Left lung (tissue), 10 donors: ENCODE results near the gene JMJD1C. TPM values are rescaled to one million over a fixed set of nuclear protein-coding genes. Genes with fewer than 3 reads are reported as not detected.
"Not testable (repeated sequence)": the region's sequence is repeated elsewhere in the genome, so short reads cannot be mapped to it uniquely, and the experiment has no call there.

Source experiments
- ATAC-seq: fragments of 200-7000 bp; cut with Tn5 transposase; one replicate; pipeline ENCODE4 v1.9.1; 2020; ENCODE audit warnings: moderate library complexity
- DNase-seq, 4 donors: peaks; one replicate each; pipeline ENCODE4 v3.0.0-alpha.2; 2013 to 2020
- H3K27ac ChIP-seq, 2 donors: fragments of 200-600 bp; sonication (generic) in 1 of 2; one replicate each; pipeline versions ENCODE4 v1.5.0 to v1.8.0; 2020 to 2021
- H3K27me3 ChIP-seq, 2 donors: fragments of 200-600 bp; sonication (generic) in 1 of 2; one replicate each; pipeline versions ENCODE4 v1.5.0 to v1.8.0; 2020 to 2021
- H3K36me3 ChIP-seq, 2 donors: fragments of 200-600 bp; sonication (generic) in 1 of 2; one replicate each; pipeline versions ENCODE4 v1.5.0 to v1.8.0; 2020 to 2021
- H3K4me1 ChIP-seq, 2 donors: fragments of 200-600 bp; one replicate each; pipeline ENCODE4 v1.8.0; 2021
- H3K4me3 ChIP-seq, 2 donors: fragments of 200-600 bp; sonication (generic) in 1 of 2; one replicate each; pipeline versions ENCODE4 v1.5.0 to v1.8.0; 2020 to 2021; ENCODE audit warnings: mild to moderate bottlenecking in 1 of 2
- H3K9me3 ChIP-seq, 2 donors: fragments of 200-600 bp; sonication (generic) in 1 of 2; one replicate each; pipeline versions ENCODE4 v1.5.0 to v1.8.0; 2020 to 2021
- intact Hi-C, 2 donors: fragments of 100-400 bp; cut with DNase I; formaldehyde crosslinking; loops; one replicate each; pipeline versions ENCODE4 v1.11.2 to v1.14.2; 2022
- polyA plus RNA-seq, 6 donors: library from polyadenylated mRNA; unstranded; fragments of 120-200 nt; gene quantifications; one replicate each; pipeline ENCODE4 v1.2.1, GENCODE V29; 2013; ENCODE audit not compliant: insufficient read length in 6 of 6
- total RNA-seq, 2 donors: library from RNA; stranded (reverse); fragmentation: NEBNext Ultra II Directional; extraction: Animal tissue kit (Norgen Biotek cat#: 25700); gene quantifications; one replicate each; pipeline ENCODE4 v1.2.1, GENCODE V29; 2021
- TF ChIP-seq, protein P1 (sequence below), 2 donors: fragments of 200-600 bp; sonication (generic) in 1 of 2; IDR thresholded peaks; one replicate each; pipeline versions ENCODE4 v1.5.0 to v1.8.0; 2021; ENCODE audit warnings: antibody characterized with exemption in 2 of 2
- donor health status: DM: no; HTN: yes; CAD: no.
- donor health status: DM: no; HTN: no; CAD: no.

JMJD1C gene
- total and polyA plus RNA-seq, 8 donors = 68.0 to 130 (median 98.6) TPM

DNA sequence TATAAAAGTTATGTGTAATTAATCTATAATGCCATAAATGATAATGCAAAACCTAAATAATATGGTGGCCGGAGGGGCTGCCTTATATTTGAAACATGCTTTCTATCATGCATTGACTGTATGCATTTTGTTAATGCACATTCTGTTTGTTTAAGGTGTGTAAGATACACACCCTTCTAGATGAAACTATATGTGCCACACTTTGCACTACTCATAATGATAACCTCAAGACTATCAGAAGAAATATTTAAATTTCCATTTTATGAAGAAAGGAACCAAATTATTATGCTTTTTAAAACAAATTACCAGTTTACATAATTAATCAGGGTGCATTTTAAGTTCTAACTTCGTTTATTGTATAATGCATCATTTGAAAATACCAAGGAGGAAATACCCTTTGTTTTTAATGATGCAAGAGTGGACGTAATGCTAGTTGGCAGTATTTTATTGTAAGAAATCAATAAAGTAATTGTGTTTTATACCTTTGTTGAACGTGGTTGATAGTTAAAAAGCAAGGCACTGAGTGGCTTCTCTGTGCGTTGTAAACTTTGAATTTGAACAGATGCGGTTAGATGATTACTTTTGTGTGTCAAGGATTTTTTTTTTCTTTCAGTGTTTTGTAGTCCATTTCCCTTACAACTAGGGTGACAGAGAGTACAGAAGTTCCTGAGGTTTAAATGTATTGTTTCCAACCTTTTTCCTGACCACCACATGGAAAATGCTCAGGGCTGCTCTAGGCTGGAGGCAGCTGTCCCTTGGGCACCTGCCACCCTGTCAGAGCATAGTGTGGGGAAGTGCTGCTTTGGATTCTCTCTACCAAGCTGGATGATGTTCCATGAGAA lies 311.0 kb downstream of the JMJD1C start:
- no peak for DNase-seq
- ATAC-seq = no peak
- Histone ChIP-seq H3K27me3 (no peaks in the 10 kb centered on the region), H3K9me3 (no peaks in the 10 kb centered on the region), H3K4me1 (peaks cover 5 to 20% of the 10 kb centered on the region in 2 donors), H3K27ac (peak overlapping the region in 1 of 2 donors; percentile 45), H3K36me3 (peaks cover 0 to 53% of the 10 kb centered on the region in 2 donors), H3K4me3 (no peak overlapping the region)
- intact Hi-C loops = no loop called here
- TF ChIP-seq, protein P1, sequence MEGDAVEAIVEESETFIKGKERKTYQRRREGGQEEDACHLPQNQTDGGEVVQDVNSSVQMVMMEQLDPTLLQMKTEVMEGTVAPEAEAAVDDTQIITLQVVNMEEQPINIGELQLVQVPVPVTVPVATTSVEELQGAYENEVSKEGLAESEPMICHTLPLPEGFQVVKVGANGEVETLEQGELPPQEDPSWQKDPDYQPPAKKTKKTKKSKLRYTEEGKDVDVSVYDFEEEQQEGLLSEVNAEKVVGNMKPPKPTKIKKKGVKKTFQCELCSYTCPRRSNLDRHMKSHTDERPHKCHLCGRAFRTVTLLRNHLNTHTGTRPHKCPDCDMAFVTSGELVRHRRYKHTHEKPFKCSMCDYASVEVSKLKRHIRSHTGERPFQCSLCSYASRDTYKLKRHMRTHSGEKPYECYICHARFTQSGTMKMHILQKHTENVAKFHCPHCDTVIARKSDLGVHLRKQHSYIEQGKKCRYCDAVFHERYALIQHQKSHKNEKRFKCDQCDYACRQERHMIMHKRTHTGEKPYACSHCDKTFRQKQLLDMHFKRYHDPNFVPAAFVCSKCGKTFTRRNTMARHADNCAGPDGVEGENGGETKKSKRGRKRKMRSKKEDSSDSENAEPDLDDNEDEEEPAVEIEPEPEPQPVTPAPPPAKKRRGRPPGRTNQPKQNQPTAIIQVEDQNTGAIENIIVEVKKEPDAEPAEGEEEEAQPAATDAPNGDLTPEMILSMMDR (IDR thresholded peaks at IDR 0.05) = no peak

DNA sequence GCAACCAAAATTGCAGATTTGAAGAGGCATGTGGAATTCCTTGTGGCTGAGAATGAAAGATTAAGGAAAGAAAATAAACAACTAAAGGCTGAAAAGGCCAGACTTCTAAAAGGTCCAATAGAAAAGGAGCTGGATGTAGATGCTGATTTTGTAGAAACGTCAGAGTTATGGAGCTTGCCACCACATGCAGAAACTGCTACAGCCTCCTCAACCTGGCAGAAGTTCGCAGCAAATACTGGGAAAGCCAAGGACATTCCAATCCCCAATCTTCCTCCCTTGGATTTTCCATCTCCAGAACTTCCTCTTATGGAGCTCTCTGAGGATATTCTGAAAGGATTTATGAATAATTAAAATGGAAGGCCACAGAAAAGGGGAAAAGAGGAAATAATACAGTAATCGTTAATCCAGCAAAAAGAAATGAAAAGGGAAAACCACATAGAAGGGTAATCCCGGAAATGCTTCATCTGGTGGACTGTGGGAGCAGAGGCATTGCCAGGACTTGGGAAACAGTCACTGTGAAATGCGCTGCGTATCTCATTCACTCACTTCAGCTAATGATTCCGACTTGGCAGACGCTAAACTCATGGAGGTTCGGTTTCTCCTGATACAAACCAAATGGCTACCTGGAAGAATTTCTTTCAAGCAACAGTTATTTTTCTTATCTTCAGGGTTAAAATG lies 311.8 kb downstream of the JMJD1C start:
- H3K27me3 ChIP-seq, ATAC-seq, intact Hi-C loops, H3K9me3 ChIP-seq, DNase-seq, H3K4me3 ChIP-seq, H3K27ac ChIP-seq: not testable (repeated sequence)
- Histone ChIP-seq H3K4me1 (peaks cover 5 to 20% of the 10 kb centered on the region in 2 donors), H3K36me3 (peaks cover 0 to 54% of the 10 kb centered on the region in 2 donors)

DNA sequence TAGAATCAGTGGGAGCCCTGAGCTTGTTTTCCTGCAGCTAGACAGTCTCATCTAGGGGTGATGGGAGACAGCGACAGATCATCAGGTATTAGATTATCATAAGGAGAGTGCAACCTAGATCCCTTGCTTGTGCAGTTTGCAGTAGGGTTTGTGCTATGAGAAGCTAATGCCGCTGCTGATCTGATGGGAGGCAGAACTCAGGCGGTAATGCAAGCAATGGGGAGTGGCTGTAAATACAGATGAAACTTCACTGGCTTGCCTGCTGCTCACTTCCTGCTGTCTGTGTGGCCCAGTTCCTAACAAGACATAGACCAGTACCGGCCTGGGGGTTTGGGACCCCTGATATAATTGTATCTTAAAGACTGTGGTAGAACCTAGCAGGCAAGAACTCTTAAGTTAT lies 315.0 kb downstream of the JMJD1C start:
- DNase-seq (no peak), ATAC-seq (no peak)
- TF ChIP-seq, protein P1 (IDR thresholded peaks at IDR 0.05) = no peak
- H3K36me3 ChIP-seq = peaks cover 0 to 81% of the 10 kb centered on the region in 2 donors
- intact Hi-C loops = no loop called here
- H3K27ac ChIP-seq = no peak overlapping the region
- no peak overlapping the region for H3K4me3 ChIP-seq
- peaks cover under 1 to 23% of the 10 kb centered on the region in 2 donors for H3K4me1 ChIP-seq
- no peaks in the 10 kb centered on the region for H3K9me3 ChIP-seq
- H3K27me3 ChIP-seq = no peaks in the 10 kb centered on the region

DNA sequence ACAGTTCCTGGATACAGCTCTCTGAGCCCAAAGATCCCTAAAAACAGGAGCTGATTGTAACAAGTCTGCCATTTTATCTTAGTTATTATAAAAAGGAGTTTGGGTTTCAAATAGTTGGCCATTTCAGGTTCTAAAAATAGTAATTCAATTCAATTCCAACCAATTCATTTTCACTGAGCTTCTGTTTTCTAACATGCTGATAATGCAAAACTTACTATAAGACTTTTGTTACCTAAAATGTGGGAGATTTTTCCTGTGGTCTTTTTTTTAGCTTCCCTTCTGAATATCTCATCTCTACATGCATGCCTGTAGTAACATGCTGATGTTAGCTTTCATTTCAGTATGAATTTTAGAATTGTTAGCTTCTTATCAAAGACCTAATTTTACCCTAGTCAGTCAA lies 319.3 kb downstream of the JMJD1C start:
- H3K4me1 ChIP-seq = peaks cover 5 to 37% of the 10 kb centered on the region in 2 donors
- no peaks in the 10 kb centered on the region for H3K27me3 ChIP-seq
- ATAC-seq (no peak), DNase-seq (no peak)
- H3K27ac ChIP-seq = no peak overlapping the region
- H3K4me3 ChIP-seq = no peak overlapping the region
- no peaks in the 10 kb centered on the region for H3K9me3 ChIP-seq
- H3K36me3 ChIP-seq = peaks cover 0 to 42% of the 10 kb centered on the region in 2 donors
- intact Hi-C loops = no loop called here
- TF ChIP-seq, protein P1 (IDR thresholded peaks at IDR 0.05) = no peak

DNA sequence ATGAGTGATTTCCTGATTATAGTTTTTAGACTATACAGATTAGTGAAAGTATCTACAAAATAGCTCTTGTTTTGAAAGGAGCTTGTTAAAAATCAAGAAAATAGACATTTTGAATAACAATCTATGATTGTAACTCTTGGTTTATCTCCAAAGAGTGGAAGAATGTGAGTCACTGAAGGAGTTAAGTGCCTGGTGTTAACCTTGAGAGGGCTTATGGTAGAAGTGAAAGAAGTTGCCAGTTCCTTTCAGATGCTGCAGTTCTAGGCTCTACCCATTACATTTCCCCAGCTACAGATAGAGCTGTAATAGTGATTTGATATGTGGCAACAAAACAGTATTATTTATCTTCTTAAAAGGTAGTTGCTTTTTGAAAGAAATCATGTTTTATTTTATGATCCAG lies 320.0 kb downstream of the JMJD1C start:
- DNase-seq = no peak
- Histone ChIP-seq H3K27ac (no peak overlapping the region), H3K9me3 (no peaks in the 10 kb centered on the region), H3K4me3 (no peak overlapping the region), H3K36me3 (peaks cover 0 to 40% of the 10 kb centered on the region in 2 donors), H3K4me1 (peaks cover 5 to 40% of the 10 kb centered on the region in 2 donors), H3K27me3 (no peaks in the 10 kb centered on the region)
- intact Hi-C loops = no loop called here
- ATAC-seq = peak; percentile 83
- TF ChIP-seq, protein P1 (IDR thresholded peaks at IDR 0.05) = no peak
